Measurements from ENCODE around the gene ITPR1. TPM values are rescaled to one million over a fixed set of nuclear protein-coding genes. Genes with fewer than 3 reads are reported as not detected.

Gene ITPR1
- total RNA-seq, 2 donors from 2014 or later = 7.0 to 18.2 TPM

DNA sequence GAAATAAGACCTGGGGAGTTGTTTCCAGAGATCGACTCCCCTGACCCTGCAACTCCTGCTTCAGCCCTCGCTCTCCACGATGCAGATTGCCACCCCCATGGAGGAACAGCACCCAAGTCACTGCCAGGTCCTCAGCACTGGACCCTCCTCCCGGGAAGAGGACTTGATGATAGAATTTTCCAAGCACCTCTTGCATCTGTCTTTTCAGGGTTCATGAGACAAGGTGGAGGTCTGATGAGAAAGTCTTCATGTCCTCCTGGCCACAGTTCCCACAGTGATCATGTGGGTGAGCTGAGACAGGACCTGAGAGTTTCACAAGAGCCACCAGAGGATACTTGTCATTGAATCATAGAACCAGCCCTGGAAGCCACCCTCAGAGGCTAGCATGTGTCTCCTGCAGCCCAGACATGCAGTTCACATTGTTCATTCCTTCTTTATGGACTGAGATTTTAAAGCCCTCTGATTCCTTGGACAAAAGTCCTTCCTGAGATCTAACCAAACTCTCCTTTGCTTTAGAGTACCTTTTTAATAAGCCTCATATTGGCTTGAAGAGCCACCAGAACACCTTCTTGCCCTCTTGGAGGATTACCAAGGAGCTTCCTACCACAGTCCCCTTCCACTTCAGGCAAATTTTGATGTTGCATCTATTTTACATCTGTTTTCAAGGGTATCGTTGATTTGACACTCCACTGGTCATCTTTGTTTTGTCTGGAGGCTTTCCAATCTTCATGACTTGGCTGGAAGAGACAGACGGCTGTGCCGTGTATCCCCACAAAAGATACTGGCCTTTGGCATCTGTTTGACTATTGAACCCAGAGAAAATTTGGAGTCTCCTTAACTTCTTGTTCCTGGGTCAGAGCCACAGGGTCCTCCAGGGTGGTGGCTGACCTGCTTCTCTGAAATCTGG, 261.3 kb downstream of the ITPR1 start:
- TF ChIP-seq, protein P1, sequence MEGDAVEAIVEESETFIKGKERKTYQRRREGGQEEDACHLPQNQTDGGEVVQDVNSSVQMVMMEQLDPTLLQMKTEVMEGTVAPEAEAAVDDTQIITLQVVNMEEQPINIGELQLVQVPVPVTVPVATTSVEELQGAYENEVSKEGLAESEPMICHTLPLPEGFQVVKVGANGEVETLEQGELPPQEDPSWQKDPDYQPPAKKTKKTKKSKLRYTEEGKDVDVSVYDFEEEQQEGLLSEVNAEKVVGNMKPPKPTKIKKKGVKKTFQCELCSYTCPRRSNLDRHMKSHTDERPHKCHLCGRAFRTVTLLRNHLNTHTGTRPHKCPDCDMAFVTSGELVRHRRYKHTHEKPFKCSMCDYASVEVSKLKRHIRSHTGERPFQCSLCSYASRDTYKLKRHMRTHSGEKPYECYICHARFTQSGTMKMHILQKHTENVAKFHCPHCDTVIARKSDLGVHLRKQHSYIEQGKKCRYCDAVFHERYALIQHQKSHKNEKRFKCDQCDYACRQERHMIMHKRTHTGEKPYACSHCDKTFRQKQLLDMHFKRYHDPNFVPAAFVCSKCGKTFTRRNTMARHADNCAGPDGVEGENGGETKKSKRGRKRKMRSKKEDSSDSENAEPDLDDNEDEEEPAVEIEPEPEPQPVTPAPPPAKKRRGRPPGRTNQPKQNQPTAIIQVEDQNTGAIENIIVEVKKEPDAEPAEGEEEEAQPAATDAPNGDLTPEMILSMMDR (IDR thresholded peaks at IDR 0.05) = no peak
- Histone ChIP-seq H3K4me1 (peaks cover 33% of the 10 kb centered on the region), H3K27me3 (no peaks in the 10 kb centered on the region), H3K9ac (ENCODE audit: low read depth in 2 of 2, low read length in 2 of 2) (no peak overlapping the region), H3K9me3 (no peaks in the 10 kb centered on the region), H3K36me3 (no peaks in the 10 kb centered on the region), H3K4me3 (no peak overlapping the region), H3K27ac (no peak overlapping the region)
- DNase-seq = no peak
- intact Hi-C loops (cut with DNase I) = no loop called here

DNA sequence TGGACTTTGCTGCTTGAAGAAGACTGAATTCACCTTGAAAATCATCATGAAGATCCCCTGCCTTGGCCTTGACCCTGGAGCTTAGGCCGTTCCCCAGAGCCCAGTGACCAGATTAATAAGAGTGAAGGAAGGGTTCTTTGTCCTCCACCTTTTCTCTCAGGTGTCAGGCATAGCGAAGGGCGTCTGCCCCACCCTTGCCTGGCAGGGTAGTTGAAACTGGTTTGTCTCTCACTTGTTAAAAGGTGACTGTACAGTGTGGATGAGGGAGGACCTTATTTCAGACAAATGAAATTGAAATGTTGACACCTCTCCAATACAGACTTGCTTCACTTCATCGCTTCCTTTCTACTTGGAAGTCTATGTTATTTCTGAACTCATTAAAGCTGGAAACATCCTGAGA, 262.4 kb downstream of the ITPR1 start:
- H3K27ac ChIP-seq = no peak overlapping the region
- peak overlapping the region in 1 of 2 donors; percentile 14 for H3K9ac ChIP-seq (ENCODE audit: low read depth in 2 of 2, low read length in 2 of 2)
- H3K4me1 ChIP-seq = peaks cover 34% of the 10 kb centered on the region
- no peaks in the 10 kb centered on the region for H3K36me3 ChIP-seq
- intact Hi-C loops (cut with DNase I) = no loop called here
- no peaks in the 10 kb centered on the region for H3K9me3 ChIP-seq
- DNase-seq = no peak
- TF ChIP-seq, protein P1 (IDR thresholded peaks at IDR 0.05) = no peak
- no peaks in the 10 kb centered on the region for H3K27me3 ChIP-seq
- no peak overlapping the region for H3K4me3 ChIP-seq

DNA sequence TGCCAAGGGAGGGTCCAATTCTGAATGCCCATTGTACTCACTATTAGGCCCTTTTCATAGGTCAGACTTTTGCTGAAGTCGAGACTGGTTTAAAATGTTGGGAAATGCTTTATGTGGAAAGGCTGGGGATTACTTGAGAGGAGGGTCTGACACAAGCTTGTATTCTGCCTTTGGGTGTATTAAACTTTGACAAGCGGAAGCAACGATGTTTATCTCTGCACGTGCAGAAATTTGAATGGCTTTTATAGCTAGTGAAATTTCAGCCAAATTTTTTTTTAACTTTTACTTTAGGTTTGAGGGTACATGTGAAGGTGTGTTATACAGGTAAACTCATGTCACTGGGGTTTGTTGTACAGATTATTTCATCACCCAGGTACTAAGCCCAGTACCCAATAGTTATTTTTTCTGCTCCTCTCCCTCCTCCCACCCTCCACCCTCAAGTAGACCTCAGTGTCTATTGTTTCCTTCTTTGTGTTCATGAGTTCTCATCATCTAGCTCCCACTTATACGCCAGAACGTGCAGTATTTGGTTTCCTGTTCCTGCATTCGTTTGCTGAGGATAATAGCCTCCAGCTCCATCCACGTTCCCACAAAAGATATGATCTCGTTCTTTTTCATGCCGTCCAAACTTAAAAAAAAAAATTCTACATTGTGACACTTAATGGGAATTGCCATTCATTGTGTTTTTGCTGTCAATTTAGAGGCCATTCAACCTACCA, 263.1 kb downstream of the ITPR1 start:
- Histone ChIP-seq H3K9ac (ENCODE audit: low read depth in 2 of 2, low read length in 2 of 2) (peak overlapping the region in 1 of 2 donors; percentile 14), H3K27me3 (no peaks in the 10 kb centered on the region), H3K9me3 (no peaks in the 10 kb centered on the region), H3K4me3 (no peak overlapping the region), H3K27ac (no peak overlapping the region), H3K36me3 (no peaks in the 10 kb centered on the region), H3K4me1 (peaks cover 28% of the 10 kb centered on the region)
- TF ChIP-seq, protein P1 (IDR thresholded peaks at IDR 0.05) = no peak
- DNase-seq = no peak
- intact Hi-C loops (cut with DNase I) = no loop called here

DNA sequence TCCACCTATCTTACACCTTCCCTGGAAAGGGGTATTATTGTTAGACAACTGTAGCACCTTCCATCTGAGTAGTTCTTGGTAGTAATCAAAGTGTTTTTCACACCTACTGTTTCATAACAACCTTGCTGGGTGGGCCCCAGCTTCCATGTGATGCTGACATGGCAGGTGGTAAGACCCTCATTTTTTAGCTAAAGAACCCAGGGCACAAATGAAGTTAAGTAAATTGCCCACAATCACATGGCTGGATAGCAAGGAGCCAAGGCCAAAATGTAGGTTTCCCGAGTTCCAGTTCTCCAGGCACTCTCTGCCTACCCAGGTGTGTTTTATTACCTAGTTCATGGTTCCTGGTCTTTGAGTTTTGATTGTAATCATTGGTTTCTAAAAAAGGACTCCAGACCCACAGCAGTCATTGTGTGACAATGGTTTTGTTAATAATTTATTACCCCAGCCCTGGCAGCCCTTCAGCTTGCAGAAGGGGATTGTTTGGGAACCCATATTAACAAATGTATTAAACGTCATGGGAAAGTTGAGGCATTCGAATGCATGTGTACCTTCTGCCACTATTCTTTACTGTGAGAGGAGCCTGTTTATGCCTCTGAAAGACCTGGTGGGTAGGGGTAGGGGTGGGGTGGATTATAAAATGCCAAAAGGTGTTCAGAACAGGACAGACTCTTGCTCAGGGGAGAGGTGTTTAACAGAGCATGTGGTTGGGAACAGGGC, 263.9 kb downstream of the ITPR1 start:
- Histone ChIP-seq H3K36me3 (no peaks in the 10 kb centered on the region), H3K4me1 (peaks cover 22% of the 10 kb centered on the region), H3K9ac (ENCODE audit: low read depth in 2 of 2, low read length in 2 of 2) (no peak overlapping the region), H3K9me3 (no peaks in the 10 kb centered on the region), H3K27me3 (no peaks in the 10 kb centered on the region), H3K27ac (no peak overlapping the region), H3K4me3 (no peak overlapping the region)
- intact Hi-C loops (cut with DNase I) = no loop called here
- DNase-seq = no peak
- TF ChIP-seq, protein P1 (IDR thresholded peaks at IDR 0.05) = no peak

DNA sequence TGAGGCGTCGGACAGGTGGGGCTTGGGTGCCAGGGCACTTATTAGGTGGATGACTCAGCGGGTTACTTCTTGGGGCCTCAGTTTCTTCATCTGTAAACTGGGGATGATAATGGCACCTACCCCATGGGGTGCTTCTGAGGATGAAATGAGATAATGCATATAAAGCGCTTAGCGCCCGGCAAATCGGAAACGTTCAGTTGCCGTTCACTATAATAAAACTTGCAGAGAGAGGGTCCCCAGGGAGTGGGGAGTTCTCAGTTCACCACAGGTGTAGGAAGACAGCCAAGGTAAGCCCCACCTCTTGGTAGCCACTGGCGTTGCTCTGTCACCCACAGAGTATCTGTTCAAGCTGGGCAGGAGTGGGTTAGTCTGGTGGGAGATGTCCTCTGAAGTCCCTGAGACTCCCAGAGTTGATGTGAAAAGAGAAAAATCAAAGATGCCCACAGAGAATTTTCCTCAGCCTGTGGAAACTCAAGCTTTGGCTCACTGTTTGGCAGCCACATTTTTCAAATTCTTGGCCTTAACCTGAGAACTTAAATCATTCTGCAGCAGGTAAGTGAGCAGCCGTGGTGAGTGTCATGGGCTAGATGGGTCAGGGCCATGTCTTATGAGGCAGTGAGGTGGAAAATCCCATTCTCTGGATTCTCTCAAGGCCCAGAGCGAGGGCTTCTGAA, 264.6 kb downstream of the ITPR1 start:
- intact Hi-C loops (cut with DNase I) = no loop called here
- Histone ChIP-seq H3K36me3 (no peaks in the 10 kb centered on the region), H3K9ac (ENCODE audit: low read depth in 2 of 2, low read length in 2 of 2) (no peak overlapping the region), H3K9me3 (no peaks in the 10 kb centered on the region), H3K4me1 (peaks cover 16% of the 10 kb centered on the region), H3K27ac (no peak overlapping the region), H3K4me3 (no peak overlapping the region), H3K27me3 (no peaks in the 10 kb centered on the region)
- DNase-seq = no peak
- TF ChIP-seq, protein P1 (IDR thresholded peaks at IDR 0.05) = no peak
